Progenitor cell of endocrine pancreas (in vitro differentiated cells): Measurements from ENCODE around the gene FNDC3B. TPM values are rescaled to one million over a fixed set of nuclear protein-coding genes. Genes with fewer than 3 reads are reported as not detected.

Experiments used
- DNase-seq: peaks from one replicate; pipeline ENCODE4 v3.0.0; 2021; ENCODE audit warnings: low spot score; ENCODE audit not compliant: unreplicated experiment
- H3K27ac Mint-ChIP-seq: 2 replicates; pipeline ENCODE4 v1.8.0; 2021; ENCODE audit warnings: mild to moderate bottlenecking, moderate library complexity, mixed read lengths
- H3K27me3 Mint-ChIP-seq: 2 replicates; pipeline ENCODE4 v1.8.0; 2021; ENCODE audit warnings: mixed read lengths
- H3K36me3 Mint-ChIP-seq: 2 replicates; pipeline ENCODE4 v1.8.0; 2022; ENCODE audit warnings: mixed read lengths; ENCODE audit not compliant: insufficient read depth
- H3K4me1 Mint-ChIP-seq: 2 replicates; pipeline ENCODE4 v1.8.0; 2021; ENCODE audit warnings: low read depth, mixed read lengths
- H3K4me3 Mint-ChIP-seq: 2 replicates; pipeline ENCODE4 v1.8.0; 2021; ENCODE audit warnings: low read depth, mild to moderate bottlenecking, moderate library complexity, mixed read lengths
- H3K9me3 Mint-ChIP-seq: 2 replicates; pipeline ENCODE4 v1.8.0; 2021; ENCODE audit warnings: low read depth, mixed read lengths
- total RNA-seq: library from RNA; stranded (reverse); gene quantifications from 2 replicates; pipeline ENCODE4 v1.2.1, GENCODE V29; 2021
- TF ChIP-seq, protein P1 (sequence below): fragments of 200-600 bp; sonication (generic); IDR thresholded peaks from one replicate; pipeline ENCODE4 v1.5.0; 2021; ENCODE audit warnings: antibody characterized with exemption, mild to moderate bottlenecking; ENCODE audit not compliant: unreplicated experiment

The FNDC3B gene
- total RNA-seq, 1 donor from 2014 or later, result 158 TPM

GRCh38 chr3:172333042-172333377 lies 293.6 kb downstream of the FNDC3B start:
- Mint-ChIP-seq H3K4me1 (no peaks in the 10 kb centered on the region), H3K27me3 (no peaks in the 10 kb centered on the region), H3K4me3 (no peak overlapping the region), H3K9me3 (no peaks in the 10 kb centered on the region), H3K27ac (no peak overlapping the region), H3K36me3 (peaks cover 38% of the 10 kb centered on the region)
- TF ChIP-seq, protein P1, sequence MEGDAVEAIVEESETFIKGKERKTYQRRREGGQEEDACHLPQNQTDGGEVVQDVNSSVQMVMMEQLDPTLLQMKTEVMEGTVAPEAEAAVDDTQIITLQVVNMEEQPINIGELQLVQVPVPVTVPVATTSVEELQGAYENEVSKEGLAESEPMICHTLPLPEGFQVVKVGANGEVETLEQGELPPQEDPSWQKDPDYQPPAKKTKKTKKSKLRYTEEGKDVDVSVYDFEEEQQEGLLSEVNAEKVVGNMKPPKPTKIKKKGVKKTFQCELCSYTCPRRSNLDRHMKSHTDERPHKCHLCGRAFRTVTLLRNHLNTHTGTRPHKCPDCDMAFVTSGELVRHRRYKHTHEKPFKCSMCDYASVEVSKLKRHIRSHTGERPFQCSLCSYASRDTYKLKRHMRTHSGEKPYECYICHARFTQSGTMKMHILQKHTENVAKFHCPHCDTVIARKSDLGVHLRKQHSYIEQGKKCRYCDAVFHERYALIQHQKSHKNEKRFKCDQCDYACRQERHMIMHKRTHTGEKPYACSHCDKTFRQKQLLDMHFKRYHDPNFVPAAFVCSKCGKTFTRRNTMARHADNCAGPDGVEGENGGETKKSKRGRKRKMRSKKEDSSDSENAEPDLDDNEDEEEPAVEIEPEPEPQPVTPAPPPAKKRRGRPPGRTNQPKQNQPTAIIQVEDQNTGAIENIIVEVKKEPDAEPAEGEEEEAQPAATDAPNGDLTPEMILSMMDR, result no peak
- no peak for DNase-seq

GRCh38 chr3:172333692-172334457 lies 294.5 kb downstream of the FNDC3B start:
- TF ChIP-seq, protein P1, result no peak
- Mint-ChIP-seq H3K9me3 (no peaks in the 10 kb centered on the region), H3K27me3 (no peaks in the 10 kb centered on the region), H3K36me3 (peaks cover 38% of the 10 kb centered on the region), H3K4me1 (no peaks in the 10 kb centered on the region), H3K4me3 (no peak overlapping the region), H3K27ac (no peak overlapping the region)
- DNase-seq, result no peak

DNA sequence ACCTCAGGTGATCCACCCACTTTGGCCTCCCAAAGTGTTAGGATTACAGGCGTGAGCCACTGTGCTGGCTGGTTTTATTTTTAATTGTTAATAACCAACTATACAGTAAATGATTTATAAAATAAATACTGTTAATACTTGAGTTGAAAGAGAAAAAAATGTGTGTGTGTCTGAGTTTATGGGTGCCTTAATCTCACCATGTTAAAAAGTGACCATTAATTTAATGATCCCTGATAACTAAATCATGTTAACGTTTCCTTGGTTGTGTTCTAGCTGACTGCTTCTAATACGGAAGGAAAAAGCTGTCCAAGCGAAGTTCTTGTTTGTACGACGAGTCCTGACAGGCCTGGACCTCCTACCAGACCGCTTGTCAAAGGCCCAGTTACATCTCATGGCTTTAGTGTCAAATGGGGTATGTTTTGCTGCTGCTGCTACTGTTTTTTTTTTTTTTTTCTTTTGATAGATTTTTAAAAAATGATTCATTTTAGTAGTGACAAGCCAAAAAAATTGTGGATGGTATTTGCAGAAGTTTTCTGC lies 295.4 kb downstream of the FNDC3B start:
- Mint-ChIP-seq H3K4me3 (no peak overlapping the region), H3K36me3 (peaks cover 38% of the 10 kb centered on the region), H3K9me3 (no peaks in the 10 kb centered on the region), H3K4me1 (no peaks in the 10 kb centered on the region), H3K27me3 (no peaks in the 10 kb centered on the region), H3K27ac (no peak overlapping the region)
- TF ChIP-seq, protein P1, result no peak
- DNase-seq, result no peak

- Mint-ChIP-seq H3K27ac (no peak overlapping the region), H3K4me1 (peaks cover 14% of the 10 kb centered on the region), H3K36me3 (peaks cover 29% of the 10 kb centered on the region), H3K4me3 (no peak overlapping the region), H3K9me3 (no peaks in the 10 kb centered on the region), H3K27me3 (no peaks in the 10 kb centered on the region)
- DNase-seq, result no peak
- TF ChIP-seq, protein P1, result no peak
These were observed 300.5 kb downstream of the FNDC3B start for GRCh38 chr3:172339892-172340291.

DNA sequence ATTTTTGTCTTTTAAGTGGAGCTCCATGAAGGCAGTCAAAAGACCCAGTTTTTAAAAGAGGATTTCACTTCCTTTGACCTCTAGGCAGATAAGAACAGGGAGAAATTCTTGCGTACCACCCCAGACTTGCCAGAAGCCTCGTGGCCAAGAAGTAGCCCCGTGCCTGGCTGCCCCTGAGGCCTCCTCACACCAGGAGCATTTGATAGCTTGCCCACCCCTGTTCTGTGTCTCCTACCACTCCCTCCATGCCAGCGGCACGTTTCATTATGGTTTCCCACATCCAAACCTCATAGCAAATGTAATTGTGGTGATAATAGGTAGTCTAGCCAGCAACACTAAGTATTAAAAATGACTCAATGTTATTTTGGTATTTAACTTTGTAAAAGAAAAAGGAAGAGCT lies 301.2 kb downstream of the FNDC3B start:
- peaks cover 34% of the 10 kb centered on the region for H3K36me3 Mint-ChIP-seq
- no peaks in the 10 kb centered on the region for H3K9me3 Mint-ChIP-seq
- TF ChIP-seq, protein P1, result no peak
- no peak for DNase-seq
- H3K27me3 Mint-ChIP-seq, result no peaks in the 10 kb centered on the region
- peaks cover 14% of the 10 kb centered on the region for H3K4me1 Mint-ChIP-seq
- H3K27ac Mint-ChIP-seq, result peak overlapping the region; percentile 91
- no peak overlapping the region for H3K4me3 Mint-ChIP-seq
